VCaP (cell line): Measurements from ENCODE around the gene CEP72.

Experiments
- H3K27ac ChIP-seq: fragments of 450-650 bp; 2 replicates; pipeline ENCODE4 v1.5.1; 2017
- TF ChIP-seq, protein P1 (sequence below): fragments of 450-650 bp; conservative IDR thresholded peaks from 2 replicates; pipeline ENCODE4 v1.5.1; 2017; ENCODE audit warnings: mild to moderate bottlenecking, moderate library complexity

Gene CEP72

DNA sequence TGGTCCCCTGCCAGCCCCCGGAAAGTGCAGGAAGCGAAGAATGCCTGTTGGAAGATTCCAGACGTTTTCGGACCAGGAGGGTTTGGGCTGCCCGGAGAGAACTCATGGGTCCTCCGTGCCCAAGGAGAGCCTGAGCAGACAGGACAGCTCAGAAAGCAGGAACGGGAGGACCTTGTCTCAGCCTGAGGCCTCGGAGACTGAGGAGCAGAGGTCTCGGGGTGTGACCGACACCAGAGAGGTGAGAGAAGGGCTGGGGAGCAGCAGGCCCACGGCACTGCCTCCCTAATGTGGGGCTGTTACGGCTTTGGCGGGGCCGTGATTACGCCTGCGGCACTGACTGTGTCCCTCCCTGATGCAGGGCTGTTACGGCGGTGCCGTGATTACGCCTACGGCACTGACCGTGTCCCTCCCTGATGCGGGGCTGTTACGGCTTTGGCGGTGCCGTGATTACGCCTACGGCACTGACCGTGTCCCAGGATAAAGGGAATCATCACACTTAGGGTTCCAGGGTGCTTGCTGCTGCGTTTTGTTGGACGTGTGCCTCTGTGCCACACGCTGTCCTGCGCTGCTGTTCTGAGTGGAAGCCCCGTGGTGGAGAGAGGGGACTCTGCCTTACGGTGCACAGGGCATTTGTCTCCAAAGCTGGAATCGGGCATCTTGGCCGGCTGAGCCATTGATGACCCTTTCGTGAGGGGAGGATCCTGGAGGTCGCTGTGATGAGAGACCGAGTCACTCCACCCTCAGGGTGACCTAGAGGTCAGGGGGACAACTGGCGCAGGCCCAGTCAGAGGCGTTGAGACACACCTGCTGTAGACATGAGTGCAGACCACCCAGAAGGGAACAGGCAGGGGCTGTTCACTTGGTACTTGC, 25.7 kb downstream of the CEP72 start:
- TF ChIP-seq, protein P1, sequence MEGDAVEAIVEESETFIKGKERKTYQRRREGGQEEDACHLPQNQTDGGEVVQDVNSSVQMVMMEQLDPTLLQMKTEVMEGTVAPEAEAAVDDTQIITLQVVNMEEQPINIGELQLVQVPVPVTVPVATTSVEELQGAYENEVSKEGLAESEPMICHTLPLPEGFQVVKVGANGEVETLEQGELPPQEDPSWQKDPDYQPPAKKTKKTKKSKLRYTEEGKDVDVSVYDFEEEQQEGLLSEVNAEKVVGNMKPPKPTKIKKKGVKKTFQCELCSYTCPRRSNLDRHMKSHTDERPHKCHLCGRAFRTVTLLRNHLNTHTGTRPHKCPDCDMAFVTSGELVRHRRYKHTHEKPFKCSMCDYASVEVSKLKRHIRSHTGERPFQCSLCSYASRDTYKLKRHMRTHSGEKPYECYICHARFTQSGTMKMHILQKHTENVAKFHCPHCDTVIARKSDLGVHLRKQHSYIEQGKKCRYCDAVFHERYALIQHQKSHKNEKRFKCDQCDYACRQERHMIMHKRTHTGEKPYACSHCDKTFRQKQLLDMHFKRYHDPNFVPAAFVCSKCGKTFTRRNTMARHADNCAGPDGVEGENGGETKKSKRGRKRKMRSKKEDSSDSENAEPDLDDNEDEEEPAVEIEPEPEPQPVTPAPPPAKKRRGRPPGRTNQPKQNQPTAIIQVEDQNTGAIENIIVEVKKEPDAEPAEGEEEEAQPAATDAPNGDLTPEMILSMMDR = no peak
- no peak overlapping the region for H3K27ac ChIP-seq

DNA sequence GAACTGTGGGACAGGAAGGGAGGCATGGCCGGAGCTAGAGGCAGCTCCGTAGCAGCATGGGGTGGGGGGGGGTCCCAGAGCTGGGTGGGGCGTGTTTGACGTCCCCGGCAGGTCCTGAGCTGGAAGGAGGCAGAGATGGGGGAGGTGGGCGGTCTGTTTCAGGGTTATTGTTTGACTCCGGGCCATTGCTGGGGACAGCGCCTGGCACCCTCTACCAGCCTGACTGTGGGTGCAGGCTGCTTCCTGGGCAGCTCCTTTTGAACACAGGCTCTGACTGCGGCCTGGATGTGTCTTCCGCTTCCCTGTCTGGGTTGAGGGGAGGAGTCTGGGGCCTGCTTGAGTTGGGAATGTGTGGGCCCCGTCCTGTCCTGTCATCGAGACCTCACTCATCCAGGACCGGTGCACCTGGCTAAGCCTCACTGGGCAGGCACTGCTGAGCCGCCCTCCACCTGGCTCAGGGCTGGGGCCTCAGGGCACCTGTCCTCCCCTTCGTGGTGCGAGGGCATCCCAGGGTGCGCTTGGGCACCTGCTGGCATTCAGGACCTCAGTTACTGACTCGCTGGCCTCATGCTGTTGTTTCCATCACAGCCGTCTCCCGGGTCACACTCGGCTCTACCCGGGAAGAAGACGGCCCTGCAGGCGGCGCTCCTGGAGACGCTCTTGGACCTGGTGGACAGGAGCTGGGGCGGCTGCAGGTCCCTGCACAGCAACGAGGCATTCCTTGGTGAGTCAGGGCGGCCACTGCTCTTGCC, 26.5 kb downstream of the CEP72 start:
- TF ChIP-seq, protein P1 = no peak
- H3K27ac ChIP-seq = no peak overlapping the region

DNA sequence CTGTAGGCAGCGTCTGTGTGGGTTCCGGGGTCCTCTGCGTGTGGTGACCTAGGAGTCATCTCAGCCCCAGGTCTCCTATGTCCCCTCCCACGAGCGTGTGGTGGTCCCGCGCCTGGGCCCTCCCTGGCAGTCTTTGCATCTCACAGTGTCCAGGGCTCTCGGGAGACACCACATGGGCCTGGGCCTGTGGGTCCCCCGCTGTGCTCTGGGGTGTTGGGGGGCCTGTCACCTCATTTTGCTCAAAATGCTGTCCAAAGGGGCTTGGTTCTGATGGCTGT, 27.1 kb downstream of the CEP72 start:
- TF ChIP-seq, protein P1 = no peak
- H3K27ac ChIP-seq = no peak overlapping the region

DNA sequence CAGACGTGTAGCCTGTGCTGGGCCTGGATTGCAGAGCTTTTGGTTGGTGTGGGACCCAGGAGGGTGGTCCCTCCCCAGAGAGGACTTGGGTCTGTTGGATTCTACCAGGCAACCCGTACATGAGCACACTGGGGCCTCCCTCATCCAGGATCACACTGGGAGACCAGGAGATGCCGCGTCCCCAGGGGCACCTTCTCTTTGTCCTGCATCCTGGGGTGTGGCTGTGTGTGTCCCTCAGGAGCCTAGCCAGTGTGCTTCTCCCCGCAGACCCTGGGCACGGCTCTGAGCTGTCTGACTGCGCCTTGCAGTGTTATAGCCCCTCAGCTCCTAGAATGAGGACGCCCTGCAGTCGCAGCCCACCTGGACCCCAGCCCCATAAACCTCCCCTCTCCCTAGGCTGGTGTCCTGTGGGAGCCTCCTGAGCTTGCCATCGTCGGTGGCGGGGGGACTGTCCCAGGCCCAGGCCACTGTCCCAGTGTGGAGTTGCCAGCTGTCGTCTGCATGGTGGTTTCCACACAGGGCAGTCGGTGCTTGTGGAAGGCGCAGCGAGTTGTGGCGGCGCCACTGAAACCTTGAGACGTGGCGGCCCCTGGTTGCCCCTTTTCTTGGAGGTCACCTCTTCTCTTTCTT, 27.6 kb downstream of the CEP72 start:
- TF ChIP-seq, protein P1 = no peak
- no peak overlapping the region for H3K27ac ChIP-seq

DNA sequence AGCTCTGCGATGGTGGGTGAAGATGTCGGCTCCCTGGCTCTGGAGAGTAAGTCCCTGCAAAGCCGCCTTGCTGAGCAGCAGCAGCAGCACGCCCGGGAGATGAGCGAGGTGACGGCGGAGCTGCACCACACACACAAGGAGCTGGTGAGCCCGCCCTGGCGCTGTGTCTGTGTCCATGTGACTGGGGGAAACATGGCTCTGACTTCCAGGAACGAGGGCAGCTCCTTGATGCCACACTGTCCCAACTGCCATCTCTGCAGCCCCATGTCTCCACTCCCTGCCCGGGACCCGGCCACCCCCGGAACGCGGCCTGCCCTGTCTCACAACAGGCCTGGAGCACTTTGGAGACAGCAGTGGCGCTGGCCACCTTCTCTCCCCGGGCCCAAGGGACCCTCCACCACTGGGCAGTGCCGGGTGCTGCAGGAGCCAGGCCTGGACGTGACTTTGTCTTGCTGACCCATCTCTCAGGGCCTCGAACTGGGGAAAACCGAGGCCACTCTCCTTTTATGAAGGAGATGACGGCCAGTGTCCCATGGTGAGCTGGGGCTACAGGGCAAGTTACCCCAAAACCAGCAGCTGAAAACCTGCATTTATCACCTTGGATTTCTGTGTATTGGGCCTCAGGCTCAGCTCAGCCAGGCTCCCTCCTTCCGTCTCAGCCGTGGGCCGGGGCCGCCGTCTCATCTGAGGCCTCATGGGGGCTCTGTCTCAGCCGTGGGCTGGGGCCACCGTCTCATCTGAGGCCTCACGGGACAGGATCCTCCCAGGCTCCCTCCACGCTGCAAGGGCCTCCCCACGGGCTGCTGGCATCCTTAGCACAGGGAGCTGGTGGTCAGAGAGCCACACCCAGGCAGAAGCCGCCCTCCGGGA, 28.6 kb downstream of the CEP72 start:
- TF ChIP-seq, protein P1 = no peak
- no peak overlapping the region for H3K27ac ChIP-seq

DNA sequence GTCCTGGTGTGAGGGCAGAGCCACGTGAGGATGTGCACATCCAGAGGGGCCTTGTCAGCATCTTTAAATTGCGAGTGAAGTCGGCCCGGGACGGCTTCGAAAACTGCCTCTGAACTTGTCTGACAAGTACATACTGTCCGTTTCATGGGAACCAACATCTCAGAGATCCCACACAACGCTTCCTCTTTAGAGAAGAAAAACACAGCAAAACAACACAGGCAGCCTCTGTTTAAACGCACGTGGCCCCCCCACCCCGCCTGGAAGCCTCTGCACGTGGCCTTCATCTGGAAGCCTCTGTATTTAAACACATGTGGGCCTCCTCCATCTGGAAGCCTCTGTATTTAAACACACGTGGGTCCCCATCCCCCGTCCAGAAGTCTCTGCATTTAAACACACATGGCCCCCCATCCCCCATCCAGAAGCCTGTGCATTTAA, 29.2 kb downstream of the CEP72 start:
- no peak overlapping the region for H3K27ac ChIP-seq
- TF ChIP-seq, protein P1 = no peak
